ENCODE measurements around the gene HS3ST2. TPM values are rescaled to one million over a fixed set of nuclear protein-coding genes. Genes with fewer than 3 reads are reported as not detected.

The HS3ST2 gene
- total and polyA plus RNA-seq, 2 of the 8 experiments (the other 6 are each of a cell fraction or from before 2014, with no cell fraction given) = 1.7 to 3.7 TPM

- TF ChIP-seq TAF7 (optimal IDR thresholded peaks at IDR 0.05; ENCODE audit: borderline replicate concordance, low read depth, low read length) = no peak
- TF ChIP-seq RFX5 (IDR thresholded peaks at IDR 0.05; ENCODE audit: borderline replicate concordance, low read depth, low read length) = no peak
- no peak for TF ChIP-seq MAFK (IDR thresholded peaks at IDR 0.05; ENCODE audit: low read depth, low read length)
- no peak for TF ChIP-seq NANOG (IDR thresholded peaks at IDR 0.05; ENCODE audit: insufficient read depth, low read depth, low read length, poor library complexity, severe bottlenecking)
- TF ChIP-seq KDM5A (IDR thresholded peaks at IDR 0.05; ENCODE audit: low read length) = no peak
- TF ChIP-seq SIN3A (conservative IDR thresholded peaks at IDR 0.05 in 1 of 2, IDR thresholded peaks at IDR 0.05 in 1 of 2; ENCODE audit: low read depth in 1 of 2, low read length in 2 of 2) = no peak
- no peak for TF ChIP-seq KDM4A (IDR thresholded peaks at IDR 0.05; ENCODE audit: low read depth, low read length, severe bottlenecking)
Measured at GRCh38 chr16:22797551-22797950, 16.4 kb upstream of the HS3ST2 start (continued).
